ENCODE results near the gene ANKS1B. TPM values are rescaled to one million over a fixed set of nuclear protein-coding genes. Genes with fewer than 3 reads are reported as not detected.

Gene ANKS1B
- total and polyA plus RNA-seq, 4 experiments from 2014 or later: 0.28 to 0.55 TPM; not detected in 2

DNA sequence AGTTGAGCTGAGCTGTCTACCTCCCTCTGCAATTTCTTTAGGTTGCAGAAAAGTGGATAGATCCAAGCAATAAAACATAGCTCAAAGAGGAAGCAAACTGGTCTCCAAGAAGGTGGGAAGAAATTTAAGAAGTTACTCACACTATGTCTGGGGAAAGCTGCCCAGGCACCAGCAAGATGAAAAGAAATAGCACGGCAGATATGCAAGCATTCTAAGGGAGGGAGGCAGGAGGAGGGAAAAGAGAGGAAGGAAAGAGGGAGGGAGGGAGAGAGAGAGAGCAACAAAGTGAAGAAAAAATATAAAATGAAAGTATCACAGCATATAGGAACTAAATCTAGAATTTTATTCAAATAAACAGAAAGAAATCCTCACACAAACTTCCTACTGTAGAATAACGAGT, 1099.0 kb downstream of the ANKS1B start:
- intact Hi-C loops (cut with micrococcal nuclease): no loop called here
- Histone ChIP-seq H3K9me3 (ENCODE audit: control insufficient read depth in 1 of 2, low read length in 2 of 2) (no peaks in the 10 kb centered on the region), H3K36me3 (ENCODE audit: insufficient read depth, low read length) (no peaks in the 10 kb centered on the region), H3K27ac (ENCODE audit: low read depth, low read length) (no peak overlapping the region), H3K27me3 (ENCODE audit: insufficient read depth, low read length) (no peaks in the 10 kb centered on the region), H3K4me1 (ENCODE audit: insufficient read depth, low read length) (no peaks in the 10 kb centered on the region), H3K4me3 (ENCODE audit: low read length in 2 of 2) (no peak overlapping the region)
- Mint-ChIP-seq H3K27ac (no peak overlapping the region), H3K9me3 (peaks cover 0 to 2% (median 0%) of the 10 kb centered on the region in 8 donors), H3K27me3 (peaks cover 15 to 17% of the 10 kb centered on the region in 2 donors), H3K36me3 (no peaks in the 10 kb centered on the region), H3K4me3 (no peak overlapping the region), H3K4me1 (no peaks in the 10 kb centered on the region)
- ChIA-PET POLR2A (ENCODE audit: partially characterized antibody) (no interaction called here), CTCF (ENCODE audit: partially characterized antibody) (no interaction called here)
- DNase-seq: no peak

DNA sequence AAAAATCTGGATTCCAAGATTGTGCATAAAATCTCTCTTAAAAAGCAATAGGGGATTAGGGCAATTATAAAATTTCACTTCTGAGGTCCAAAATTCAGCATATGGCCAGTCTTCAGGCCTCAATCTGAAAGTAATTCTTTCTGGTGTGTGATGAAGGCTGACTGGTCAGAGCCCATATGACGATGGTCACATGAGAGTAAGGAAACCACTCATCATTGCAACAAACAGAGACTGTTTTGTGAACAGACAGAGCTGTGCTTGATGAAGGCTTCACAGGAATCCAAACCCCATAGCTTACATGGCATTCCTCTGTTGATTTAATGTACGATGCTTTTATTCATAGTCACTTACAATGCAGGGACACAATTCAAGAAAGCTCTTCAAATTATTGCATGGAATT, 1101.5 kb downstream of the ANKS1B start:
- ChIA-PET POLR2A (ENCODE audit: partially characterized antibody) (no interaction called here), CTCF (ENCODE audit: partially characterized antibody) (interaction anchor here (1.1 kb wide), 1 partner anchor 29 kb away, joined by 4 read pairs; no protein-coding TSS in a partner anchor)
- no peak overlapping the region for H3K4me3 Mint-ChIP-seq
- H3K36me3 ChIP-seq (ENCODE audit: insufficient read depth, low read length): no peaks in the 10 kb centered on the region
- H3K9me3 ChIP-seq (ENCODE audit: control insufficient read depth in 1 of 2, low read length in 2 of 2): no peaks in the 10 kb centered on the region
- no peaks in the 10 kb centered on the region for H3K4me1 Mint-ChIP-seq
- H3K27ac ChIP-seq (ENCODE audit: low read depth, low read length): no peak overlapping the region
- intact Hi-C loops (cut with micrococcal nuclease): no loop called here
- H3K27ac Mint-ChIP-seq: no peak overlapping the region
- no peaks in the 10 kb centered on the region for H3K36me3 Mint-ChIP-seq
- no peak for DNase-seq
- H3K9me3 Mint-ChIP-seq: peaks cover 0 to 2% (median 0%) of the 10 kb centered on the region in 8 donors
- no peak overlapping the region for H3K4me3 ChIP-seq (ENCODE audit: low read length in 2 of 2)
- no peaks in the 10 kb centered on the region for H3K4me1 ChIP-seq (ENCODE audit: insufficient read depth, low read length)
- H3K27me3 Mint-ChIP-seq: peaks cover 10% of the 10 kb centered on the region in 2 donors
- no peaks in the 10 kb centered on the region for H3K27me3 ChIP-seq (ENCODE audit: insufficient read depth, low read length)

GRCh38 chr12:98882526-98882925, 1102.2 kb downstream of the ANKS1B start:
- H3K4me3 Mint-ChIP-seq: no peak overlapping the region
- peaks cover 0 to 2% (median 0%) of the 10 kb centered on the region in 8 donors for H3K9me3 Mint-ChIP-seq
- peaks cover 8 to 10% of the 10 kb centered on the region in 2 donors for H3K27me3 Mint-ChIP-seq
- CTCF ChIA-PET (ENCODE audit: partially characterized antibody): interaction anchor here (1.1 kb wide), 1 partner anchor 30 kb away, joined by 4 read pairs; no protein-coding TSS in a partner anchor
- intact Hi-C loops (cut with micrococcal nuclease): no loop called here
- POLR2A ChIA-PET (ENCODE audit: partially characterized antibody): no interaction called here
- H3K36me3 Mint-ChIP-seq: no peaks in the 10 kb centered on the region
- DNase-seq: no peak
- no peaks in the 10 kb centered on the region for H3K4me1 Mint-ChIP-seq
- Histone ChIP-seq H3K4me3 (ENCODE audit: low read length in 2 of 2) (no peak overlapping the region), H3K4me1 (ENCODE audit: insufficient read depth, low read length) (no peaks in the 10 kb centered on the region), H3K27ac (ENCODE audit: low read depth, low read length) (no peak overlapping the region), H3K36me3 (ENCODE audit: insufficient read depth, low read length) (no peaks in the 10 kb centered on the region), H3K27me3 (ENCODE audit: insufficient read depth, low read length) (no peaks in the 10 kb centered on the region), H3K9me3 (ENCODE audit: control insufficient read depth in 1 of 2, low read length in 2 of 2) (no peaks in the 10 kb centered on the region)
- no peak overlapping the region for H3K27ac Mint-ChIP-seq

DNA sequence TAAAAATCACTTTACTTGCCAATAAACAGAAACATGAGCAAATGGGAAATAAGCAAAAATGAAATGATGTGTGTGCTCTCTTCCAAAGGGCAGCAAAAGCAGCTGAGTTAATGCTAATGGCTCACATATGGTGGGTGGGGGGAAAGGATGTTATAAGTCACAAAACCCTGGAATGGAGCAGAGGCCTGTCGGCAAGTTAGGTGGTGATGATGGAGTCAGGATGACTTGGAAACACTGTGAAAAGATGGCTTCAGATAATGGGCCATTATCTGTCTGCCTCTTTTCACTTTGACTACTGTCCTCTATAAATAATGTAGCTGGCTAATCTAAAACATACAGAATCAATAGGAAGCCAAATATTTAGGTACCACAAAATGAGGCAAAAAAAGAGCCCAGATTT, 1111.0 kb downstream of the ANKS1B start:
- H3K4me1 Mint-ChIP-seq: peaks cover 0 to 4% (median 1%) of the 10 kb centered on the region in 4 donors

DNA sequence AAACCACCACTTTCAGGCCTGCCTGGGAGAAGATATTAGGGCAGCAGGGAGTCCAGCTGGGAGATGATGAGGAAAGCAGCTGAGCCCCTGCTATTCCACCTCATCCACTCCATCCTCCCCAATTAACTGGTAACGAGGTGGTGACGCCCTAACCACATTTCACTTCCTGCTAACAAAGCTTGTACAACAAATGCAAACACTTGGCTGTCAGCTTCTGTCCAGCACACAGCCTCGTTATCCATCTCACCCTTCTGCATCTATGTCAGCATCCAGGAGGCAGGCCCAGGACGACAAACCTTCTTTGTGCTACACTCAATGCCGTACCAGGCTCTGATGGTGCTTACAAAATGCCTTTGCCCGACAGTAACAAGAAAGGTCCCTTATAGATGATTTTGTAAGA, 1114.2 kb downstream of the ANKS1B start:
- CTCF ChIA-PET (ENCODE audit: partially characterized antibody): no interaction called here
- DNase-seq: no peak

More for the DNA sequence above, 1111.0 kb downstream of the ANKS1B start:
- Histone ChIP-seq H3K4me1 (ENCODE audit: insufficient read depth, low read length) (no peaks in the 10 kb centered on the region), H3K27ac (ENCODE audit: low read depth, low read length) (no peak overlapping the region), H3K9me3 (ENCODE audit: control insufficient read depth in 1 of 2, low read length in 2 of 2) (no peaks in the 10 kb centered on the region), H3K27me3 (ENCODE audit: insufficient read depth, low read length) (no peaks in the 10 kb centered on the region), H3K4me3 (ENCODE audit: low read length in 2 of 2) (no peak overlapping the region), H3K36me3 (ENCODE audit: insufficient read depth, low read length) (no peaks in the 10 kb centered on the region)
- H3K4me3 Mint-ChIP-seq: no peak overlapping the region
- POLR2A ChIA-PET (ENCODE audit: partially characterized antibody): interaction anchor here (0.6 kb wide), 1 partner anchor 27 kb away, joined by 3 read pairs; no protein-coding TSS in a partner anchor
- no peak overlapping the region for H3K27ac Mint-ChIP-seq
- no peak for DNase-seq
- no peaks in the 10 kb centered on the region for H3K9me3 Mint-ChIP-seq
- H3K27me3 Mint-ChIP-seq: peaks cover 0 to 6% of the 10 kb centered on the region in 2 donors
- H3K36me3 Mint-ChIP-seq: no peaks in the 10 kb centered on the region
- CTCF ChIA-PET (ENCODE audit: partially characterized antibody): no interaction called here
- intact Hi-C loops (cut with micrococcal nuclease): no loop called here

DNA sequence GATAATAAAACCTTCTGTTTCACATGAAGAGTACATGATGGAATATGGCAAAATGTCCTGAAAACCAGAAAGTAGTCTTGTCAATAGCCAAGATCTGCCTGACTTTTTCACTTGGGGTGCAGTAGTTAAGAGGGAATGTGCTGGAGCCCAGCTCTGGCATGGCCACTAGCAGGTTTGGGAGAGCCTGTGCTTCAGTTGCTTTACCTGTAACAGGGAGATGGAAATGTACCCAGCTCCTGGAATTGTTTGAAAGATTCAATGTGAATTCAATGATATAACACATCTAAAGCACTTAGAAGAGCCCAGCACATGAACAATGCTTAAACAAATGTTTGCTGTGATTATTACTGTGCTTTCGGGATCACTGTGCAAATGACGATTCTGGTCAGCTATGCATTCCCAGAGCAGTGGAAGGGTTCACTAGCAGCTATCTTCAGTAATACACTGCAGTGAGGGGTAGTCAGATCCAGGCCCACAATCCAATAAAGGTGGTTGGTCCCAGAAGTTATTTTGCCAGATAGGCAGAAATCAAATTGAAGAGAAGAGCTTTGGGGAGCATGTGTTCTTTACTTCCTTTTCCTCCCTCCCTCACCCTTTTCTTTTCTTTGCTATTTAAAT, 1114.7 kb downstream of the ANKS1B start:
- DNase-seq: no peak
- Mint-ChIP-seq H3K36me3 (no peaks in the 10 kb centered on the region), H3K9me3 (peaks cover 0 to 2% (median 0%) of the 10 kb centered on the region in 8 donors), H3K4me3 (no peak overlapping the region), H3K4me1 (peaks cover 0 to 4% (median 1%) of the 10 kb centered on the region in 4 donors), H3K27ac (no peak overlapping the region), H3K27me3 (peaks cover 0 to 6% of the 10 kb centered on the region in 2 donors)
- no peaks in the 10 kb centered on the region for H3K4me1 ChIP-seq (ENCODE audit: insufficient read depth, low read length)
- ChIA-PET CTCF (ENCODE audit: partially characterized antibody) (no interaction called here), POLR2A (ENCODE audit: partially characterized antibody) (no interaction called here)
- H3K27me3 ChIP-seq (ENCODE audit: insufficient read depth, low read length): no peaks in the 10 kb centered on the region
- no peaks in the 10 kb centered on the region for H3K36me3 ChIP-seq (ENCODE audit: insufficient read depth, low read length)
- H3K9me3 ChIP-seq (ENCODE audit: control insufficient read depth in 1 of 2, low read length in 2 of 2): no peaks in the 10 kb centered on the region
- no peak overlapping the region for H3K4me3 ChIP-seq (ENCODE audit: low read length in 2 of 2)
- intact Hi-C loops (cut with micrococcal nuclease): no loop called here
- no peak overlapping the region for H3K27ac ChIP-seq (ENCODE audit: low read depth, low read length)

More for the DNA sequence above, 1114.2 kb downstream of the ANKS1B start:
- intact Hi-C loops (cut with micrococcal nuclease): no loop called here
- POLR2A ChIA-PET (ENCODE audit: partially characterized antibody): no interaction called here
- Histone ChIP-seq H3K27me3 (ENCODE audit: insufficient read depth, low read length) (no peaks in the 10 kb centered on the region), H3K4me3 (ENCODE audit: low read length in 2 of 2) (no peak overlapping the region), H3K4me1 (ENCODE audit: insufficient read depth, low read length) (no peaks in the 10 kb centered on the region), H3K9me3 (ENCODE audit: control insufficient read depth in 1 of 2, low read length in 2 of 2) (no peaks in the 10 kb centered on the region), H3K27ac (ENCODE audit: low read depth, low read length) (no peak overlapping the region), H3K36me3 (ENCODE audit: insufficient read depth, low read length) (no peaks in the 10 kb centered on the region)
- peaks cover 0 to 6% of the 10 kb centered on the region in 2 donors for H3K27me3 Mint-ChIP-seq
- peaks cover 0 to 2% (median 0%) of the 10 kb centered on the region in 8 donors for H3K9me3 Mint-ChIP-seq
- no peaks in the 10 kb centered on the region for H3K36me3 Mint-ChIP-seq
- no peak overlapping the region for H3K27ac Mint-ChIP-seq
- H3K4me3 Mint-ChIP-seq: no peak overlapping the region
- H3K4me1 Mint-ChIP-seq: peaks cover 0 to 4% (median 1%) of the 10 kb centered on the region in 4 donors

GRCh38 chr12:98868538-98868937, 1116.2 kb downstream of the ANKS1B start:
- Mint-ChIP-seq H3K27me3 (peaks cover 0 to 6% of the 10 kb centered on the region in 2 donors), H3K4me3 (no peak overlapping the region), H3K27ac (no peak overlapping the region), H3K36me3 (no peaks in the 10 kb centered on the region), H3K9me3 (peaks cover 0 to 2% (median 0%) of the 10 kb centered on the region in 8 donors), H3K4me1 (peaks cover 0 to 4% (median 1%) of the 10 kb centered on the region in 4 donors)
- ChIA-PET CTCF (ENCODE audit: partially characterized antibody) (no interaction called here), POLR2A (ENCODE audit: partially characterized antibody) (no interaction called here)
- Histone ChIP-seq H3K27me3 (ENCODE audit: insufficient read depth, low read length) (no peaks in the 10 kb centered on the region), H3K9me3 (ENCODE audit: control insufficient read depth in 1 of 2, low read length in 2 of 2) (no peaks in the 10 kb centered on the region), H3K4me1 (ENCODE audit: insufficient read depth, low read length) (no peaks in the 10 kb centered on the region), H3K27ac (ENCODE audit: low read depth, low read length) (no peak overlapping the region), H3K36me3 (ENCODE audit: insufficient read depth, low read length) (no peaks in the 10 kb centered on the region), H3K4me3 (ENCODE audit: low read length in 2 of 2) (no peak overlapping the region)
- intact Hi-C loops (cut with micrococcal nuclease): no loop called here
- DNase-seq: no peak

All from CD4-positive, alpha-beta memory T cell (primary cell).